CD14-positive monocyte (primary cell): ENCODE data around the gene PCGF3. TPM values are rescaled to one million over a fixed set of nuclear protein-coding genes. Genes with fewer than 3 reads are reported as not detected.

ENCODE experiments used
- DNase-seq, 3 donors: peaks; one replicate each; pipeline ENCODE4 v3.0.0-alpha.2; 2011 to 2022
- H2AFZ ChIP-seq: 2 replicates; pipeline ENCODE4 v1.6.0; 2012; ENCODE audit warnings: mild to moderate bottlenecking, low read depth, low read length, inconsistent platforms; ENCODE audit not compliant: insufficient read depth, poor library complexity, severe bottlenecking
- H3K27ac ChIP-seq, 2 donors: 1 replicate in 1 of 2; 2 replicates in 1 of 2; pipeline ENCODE4 v1.5.1; 2012 to 2013; ENCODE audit warnings: low read length in 2 of 2, control low read depth in 1 of 2, inconsistent platforms in 1 of 2, low read depth in 1 of 2, mild to moderate bottlenecking in 1 of 2
- H3K27me3 ChIP-seq, 2 donors: one replicate each; pipeline versions ENCODE4 v1.6.0 to v1.6.1; 2011 to 2013; ENCODE audit warnings: low read length in 2 of 2; ENCODE audit not compliant: control insufficient read depth in 2 of 2, insufficient read depth in 2 of 2
- H3K36me3 ChIP-seq, 2 donors: replicated peaks in 1 of 2; 1 replicate in 1 of 2; 2 replicates in 1 of 2; pipeline versions ENCODE4 v1.5.1 to v1.6.1; 2012 to 2013; ENCODE audit warnings: low read length in 2 of 2, control low read depth in 1 of 2, inconsistent platforms in 1 of 2, mild to moderate bottlenecking in 1 of 2; ENCODE audit not compliant: insufficient read depth in 2 of 2, control insufficient read depth in 1 of 2
- H3K4me1 ChIP-seq, 2 donors: 1 replicate in 1 of 2; 2 replicates in 1 of 2; pipeline versions ENCODE4 v1.5.1 to v1.6.1; 2012 to 2013; ENCODE audit warnings: low read length in 2 of 2, control low read depth in 1 of 2, inconsistent platforms in 1 of 2, mild to moderate bottlenecking in 1 of 2, moderate library complexity in 1 of 2; ENCODE audit not compliant: insufficient read depth in 2 of 2, control insufficient read depth in 1 of 2
- H3K4me2 ChIP-seq: replicated peaks from 2 replicates; pipeline ENCODE3; 2012; ENCODE audit warnings: low read length, moderate library complexity, mild to moderate bottlenecking; ENCODE audit not compliant: poor library complexity, severe bottlenecking; ENCODE audit errors: extremely low read depth
- H3K4me3 ChIP-seq, 3 experiments: fragments of 200-600 bp in 1 of 3; sonication (generic) in 1 of 3; replicated peaks in 1 of 3; 1 replicate in 2 of 3; 2 replicates in 1 of 3; pipeline ENCODE4 v1.5.1; 2011 to 2013; ENCODE audit warnings: low read length in 3 of 3, mild to moderate bottlenecking in 3 of 3, control low read depth in 2 of 3, low read depth in 2 of 3, inconsistent platforms in 1 of 3, moderate library complexity in 1 of 3
- H3K79me2 ChIP-seq: 2 replicates; pipeline ENCODE4 v1.6.0; 2012; ENCODE audit warnings: mild to moderate bottlenecking, control low read depth, inconsistent platforms, low read length, moderate library complexity; ENCODE audit not compliant: insufficient read depth
- H3K9ac ChIP-seq: 2 replicates; pipeline ENCODE4 v1.6.0; 2017; ENCODE audit warnings: low read length, mild to moderate bottlenecking; ENCODE audit not compliant: insufficient read depth, poor library complexity, severe bottlenecking
- H3K9me3 ChIP-seq, 2 donors: replicated peaks in 1 of 2; 1 replicate in 1 of 2; 2 replicates in 1 of 2; pipeline versions ENCODE4 v1.5.1 to v1.6.1; 2012 to 2013; ENCODE audit warnings: low read length in 2 of 2, control low read depth in 1 of 2; ENCODE audit not compliant: control insufficient read depth in 1 of 2, insufficient read depth in 1 of 2
- H4K20me1 ChIP-seq: 2 replicates; pipeline ENCODE4 v1.6.0; 2012; ENCODE audit warnings: mild to moderate bottlenecking, low read length, control low read depth, moderate library complexity; ENCODE audit not compliant: insufficient read depth
- H3K27ac Mint-ChIP-seq, 7 donors: one replicate each; pipeline ENCODE4 v1.8.0; 2020; ENCODE audit warnings: mild to moderate bottlenecking in 7 of 7, mixed read lengths in 7 of 7, moderate library complexity in 6 of 7, inconsistent platforms in 2 of 7
- H3K27me3 Mint-ChIP-seq, 3 donors: one replicate each; pipeline ENCODE4 v1.8.0; 2021 to 2022; ENCODE audit warnings: low read depth in 3 of 3, mild to moderate bottlenecking in 3 of 3, mixed read lengths in 3 of 3, moderate library complexity in 3 of 3, inconsistent platforms in 1 of 3
- H3K36me3 Mint-ChIP-seq, 2 donors: one replicate each; pipeline ENCODE4 v1.8.0; 2020; ENCODE audit warnings: mixed read lengths in 2 of 2, inconsistent platforms in 1 of 2, mild to moderate bottlenecking in 1 of 2
- H3K4me1 Mint-ChIP-seq: one replicate; pipeline ENCODE4 v1.8.0; 2020; ENCODE audit warnings: mild to moderate bottlenecking, mixed read lengths
- H3K4me3 Mint-ChIP-seq, 2 donors: one replicate each; pipeline ENCODE4 v1.8.0; 2020; ENCODE audit warnings: mild to moderate bottlenecking in 2 of 2, mixed read lengths in 2 of 2, moderate library complexity in 1 of 2
- H3K9me3 Mint-ChIP-seq, 7 donors: one replicate each; pipeline ENCODE4 v1.8.0; 2020 to 2022; ENCODE audit warnings: mixed read lengths in 7 of 7, mild to moderate bottlenecking in 6 of 7, moderate library complexity in 6 of 7, inconsistent platforms in 2 of 7
- CTCF ChIP-seq: fragments of 200-600 bp; IDR thresholded peaks from one replicate; pipeline ENCODE4 v1.8.0; 2022; ENCODE audit warnings: antibody characterized with exemption, mild to moderate bottlenecking
- WGBS: methylation state at CpG from one replicate; pipeline ENCODE4 v1.1.5; 2013; ENCODE audit warnings: missing lambda C conversion rate; ENCODE audit not compliant: insufficient coverage; 5-methylcytosine and 5-hydroxymethylcytosine counted together
- intact Hi-C, 2 donors: fragments of 100-400 bp; cut with micrococcal nuclease; formaldehyde crosslinking; loops; one replicate each; pipeline versions ENCODE4 v1.15.0 to v1.15.1; 2023
- polyA plus RNA-seq, 3 donors: library from polyadenylated mRNA; depleted of rRNA in 1 of 3; unstranded in 2 of 3; stranded (reverse) in 1 of 3; fragments of 300-500 nt in 2 of 3; fragments of >200 nt in 1 of 3; fragmentation: Illumina TruSeq in 2 of 3; gene quantifications; 1 replicate in 2 of 3; 2 replicates in 1 of 3; pipeline ENCODE4 v1.2.3, GENCODE V29; 2012 to 2021

PCGF3 gene
- polyA plus RNA-seq, 3 donors, result 7.0 to 163 (median 8.3) TPM

- Histone ChIP-seq H3K79me2 (no peaks in the 10 kb centered on the region), H3K4me2 (no peak overlapping the region), H3K4me1 (no peaks in the 10 kb centered on the region), H3K9ac (no peak overlapping the region), H3K9me3 (peaks cover 0 to 17% of the 10 kb centered on the region in 2 donors), H3K36me3 (no peaks in the 10 kb centered on the region), H2AFZ (no peak overlapping the region), H4K20me1 (no peaks in the 10 kb centered on the region), H3K27me3 (peaks cover 38 to 57% of the 10 kb centered on the region in 2 donors), H3K27ac (no peak overlapping the region), H3K4me3 (no peak overlapping the region)
- DNase-seq, result no peak
- peaks cover 0 to 19% (median 2%) of the 10 kb centered on the region in 7 donors for H3K9me3 Mint-ChIP-seq
- no peak overlapping the region for H3K27ac Mint-ChIP-seq
- intact Hi-C loops, result no loop called here
- no peak for TF ChIP-seq CTCF
- WGBS, result 95% methylated on average over 9 of the region's 17 CpGs
- H3K4me1 Mint-ChIP-seq, result no peaks in the 10 kb centered on the region
- peaks cover 0 to 4% of the 10 kb centered on the region in 2 donors for H3K36me3 Mint-ChIP-seq
- peak overlapping the region in 1 of 2 donors; percentile 66 for H3K4me3 Mint-ChIP-seq
- H3K27me3 Mint-ChIP-seq, result peaks cover 61 to 88% (median 68%) of the 10 kb centered on the region in 3 donors
These were observed 90.6 kb downstream of the PCGF3 start for GRCh38 chr4:796206-796605.

GRCh38 chr4:797066-797465, 91.4 kb downstream of the PCGF3 start:
- no peak for DNase-seq
- no peak overlapping the region for H2AFZ ChIP-seq
- WGBS, result 90% methylated on average over 3 of the region's 4 CpGs
- Mint-ChIP-seq H3K27me3 (peaks cover 59 to 86% (median 68%) of the 10 kb centered on the region in 3 donors), H3K4me3 (peak overlapping the region in 1 of 2 donors; percentile 66), H3K9me3 (peaks cover 0 to 19% (median 3%) of the 10 kb centered on the region in 7 donors), H3K27ac (no peak overlapping the region), H3K36me3 (peaks cover 0 to 4% of the 10 kb centered on the region in 2 donors), H3K4me1 (no peaks in the 10 kb centered on the region)
- H3K9ac ChIP-seq, result no peak overlapping the region
- no peaks in the 10 kb centered on the region for H3K4me1 ChIP-seq
- no peaks in the 10 kb centered on the region for H3K79me2 ChIP-seq
- H3K4me3 ChIP-seq, result no peak overlapping the region
- no peak overlapping the region for H3K27ac ChIP-seq
- peaks cover 38 to 54% of the 10 kb centered on the region in 2 donors for H3K27me3 ChIP-seq
- no peak for TF ChIP-seq CTCF
- no peaks in the 10 kb centered on the region for H3K36me3 ChIP-seq
- H3K9me3 ChIP-seq, result peaks cover 0 to 25% of the 10 kb centered on the region in 2 donors
- no peak overlapping the region for H3K4me2 ChIP-seq
- intact Hi-C loops, result no loop called here
- H4K20me1 ChIP-seq, result no peaks in the 10 kb centered on the region
